Stimulated activated CD8-positive, alpha-beta memory T cell treated with anti-CD3 and anti-CD28 coated beads, Interleukin-7, amount 100 ng/mL, for 48 hours (primary cell): ENCODE results near the gene ABLIM3.

Experiments used
- DNase-seq, 2 donors: peaks; one replicate each; pipeline ENCODE4 v3.0.0-alpha.2; 2020; ENCODE audit warnings: low read depth in 1 of 2; ENCODE audit errors: extremely low read depth in 1 of 2

ABLIM3 gene

GRCh38 chr5:149132474-149132873 lies 8.8 kb upstream of the ABLIM3 start:
- no peak for DNase-seq

GRCh38 chr5:149133795-149134777 lies 7.2 kb upstream of the ABLIM3 start:
- no peak for DNase-seq

GRCh38 chr5:149134778-149135500 lies 6.4 kb upstream of the ABLIM3 start:
- no peak for DNase-seq

GRCh38 chr5:149135536-149136201 lies 5.6 kb upstream of the ABLIM3 start:
- DNase-seq: no peak

GRCh38 chr5:149138182-149138923 lies 2.9 kb upstream of the ABLIM3 start:
- no peak for DNase-seq

- DNase-seq: no peak
These were observed 893 bp upstream of the ABLIM3 start for GRCh38 chr5:149140197-149141002.

- no peak for DNase-seq
These were observed 911 bp downstream of the ABLIM3 start for GRCh38 chr5:149141957-149142851.

- no peak for DNase-seq
These were observed 2.2 kb downstream of the ABLIM3 start for GRCh38 chr5:149143470-149143869.

- no peak for DNase-seq
These were observed 3.3 kb downstream of the ABLIM3 start for GRCh38 chr5:149144637-149145036.

GRCh38 chr5:149145138-149145537 lies 3.8 kb downstream of the ABLIM3 start:
- no peak for DNase-seq

GRCh38 chr5:149147676-149148075 lies 6.4 kb downstream of the ABLIM3 start:
- DNase-seq: no peak

- DNase-seq: no peak
These were observed 8.6 kb downstream of the ABLIM3 start for GRCh38 chr5:149149942-149150341.

- DNase-seq: no peak
These were observed 9.2 kb downstream of the ABLIM3 start for GRCh38 chr5:149150457-149150856.

- DNase-seq: no peak
These were observed 10.4 kb downstream of the ABLIM3 start for GRCh38 chr5:149151717-149152116.

GRCh38 chr5:149152317-149152746 lies 11.0 kb downstream of the ABLIM3 start:
- no peak for DNase-seq

GRCh38 chr5:149153193-149153750 lies 12.0 kb downstream of the ABLIM3 start:
- no peak for DNase-seq

GRCh38 chr5:149153751-149154610 lies 12.7 kb downstream of the ABLIM3 start:
- DNase-seq: no peak

GRCh38 chr5:149154650-149155049 lies 13.4 kb downstream of the ABLIM3 start:
- no peak for DNase-seq
